HepG2 (cell line): Measurements from ENCODE around the gene PRTN3. TPM values are rescaled to one million over a fixed set of nuclear protein-coding genes. Genes with fewer than 3 reads are reported as not detected.
A peak's percentile ranks its signal among the peaks of the same experiment; 100 is the strongest.

Experiments used
- E2F2 ChIP-seq: sonication (generic); formaldehyde crosslinking; IDR thresholded peaks from 2 replicates; pipeline ENCODE4 v1.4.0; 2020; ENCODE audit warnings: missing genetic modification reagents, borderline replicate concordance
- FOXM1 ChIP-seq: sonication (generic); formaldehyde crosslinking; IDR thresholded peaks from 2 replicates; pipeline ENCODE4 v1.5.0; 2020; ENCODE audit warnings: missing genetic modification reagents
- GFI1 ChIP-seq: sonication (generic); formaldehyde crosslinking; IDR thresholded peaks from 2 replicates; pipeline ENCODE4 v1.5.0; 2020; ENCODE audit warnings: missing genetic modification reagents, mild to moderate bottlenecking, borderline replicate concordance
- MAZ ChIP-seq, 2 experiments: sonication (generic) in 1 of 2; formaldehyde crosslinking in 1 of 2; IDR thresholded peaks; 2 replicates each; pipeline versions ENCODE4 v1.5.0 to v1.6.1; 2012 to 2020; ENCODE audit warnings: low read depth in 2 of 2, mild to moderate bottlenecking in 2 of 2, borderline replicate concordance in 1 of 2, improper control_type of control experiment in 1 of 2, low read length in 1 of 2, missing genetic modification reagents in 1 of 2, moderate library complexity in 1 of 2
- MTA3 ChIP-seq: sonication (generic); formaldehyde crosslinking; IDR thresholded peaks from 2 replicates; pipeline ENCODE4 v1.4.0; 2020; ENCODE audit warnings: missing genetic modification reagents
- NR0B2 ChIP-seq: sonication (generic); formaldehyde crosslinking; IDR thresholded peaks from 2 replicates; pipeline ENCODE4 v1.4.0; 2020; ENCODE audit warnings: mild to moderate bottlenecking, missing genetic modification reagents
- PRDM4 ChIP-seq: sonication (generic); formaldehyde crosslinking; IDR thresholded peaks from 2 replicates; pipeline ENCODE4 v1.9.0; 2021; ENCODE audit warnings: missing genetic modification reagents, borderline replicate concordance
- PRMT3 ChIP-seq: sonication (generic); formaldehyde crosslinking; IDR thresholded peaks from 2 replicates; pipeline ENCODE4 v1.8.1; 2022; ENCODE audit warnings: low read depth, mild to moderate bottlenecking, moderate library complexity, missing genetic modification reagents, borderline replicate concordance
- SOX6 ChIP-seq, 2 experiments: fragments of 450-650 bp in 1 of 2; sonication (generic) in 1 of 2; formaldehyde crosslinking in 1 of 2; IDR thresholded peaks; 2 replicates each; pipeline versions ENCODE4 v1.4.0 to v1.6.1; 2017 to 2020; ENCODE audit warnings: antibody characterized with exemption in 1 of 2, mild to moderate bottlenecking in 1 of 2, missing genetic modification reagents in 1 of 2
- TBX2 ChIP-seq: sonication (generic); formaldehyde crosslinking; IDR thresholded peaks from 2 replicates; pipeline ENCODE4 v1.5.0; 2020; ENCODE audit warnings: missing genetic modification reagents, mild to moderate bottlenecking, borderline replicate concordance
- ZBTB49 ChIP-seq: sonication (generic); formaldehyde crosslinking; IDR thresholded peaks from 2 replicates; pipeline ENCODE4 v1.4.0; 2020; ENCODE audit warnings: missing genetic modification reagents, borderline replicate concordance
- ZBTB7B ChIP-seq: sonication (generic); formaldehyde crosslinking; IDR thresholded peaks from 2 replicates; pipeline ENCODE4 v1.4.0; 2020; ENCODE audit warnings: missing genetic modification reagents
- ZNF207 ChIP-seq: fragments of 450-650 bp; IDR thresholded peaks from 2 replicates; pipeline ENCODE4 v1.6.1; 2016; ENCODE audit warnings: antibody characterized with exemption, borderline replicate concordance
- ZNF276 ChIP-seq: sonication (generic); formaldehyde crosslinking; IDR thresholded peaks from 2 replicates; pipeline ENCODE4 v1.4.0; 2020; ENCODE audit warnings: mild to moderate bottlenecking, low read depth, missing genetic modification reagents
- ZNF282 ChIP-seq: fragments of 450-650 bp; IDR thresholded peaks from 2 replicates; pipeline ENCODE4 v1.6.1; 2018; ENCODE audit not compliant: partially characterized antibody
- ZNF552 ChIP-seq: sonication (generic); formaldehyde crosslinking; IDR thresholded peaks from 2 replicates; pipeline ENCODE4 v1.9.0; 2022; ENCODE audit warnings: missing genetic modification reagents, mild to moderate bottlenecking, borderline replicate concordance
- ZNF737 ChIP-seq: sonication (generic); formaldehyde crosslinking; IDR thresholded peaks from 2 replicates; pipeline ENCODE4 v1.5.0; 2020; ENCODE audit warnings: missing genetic modification reagents, mild to moderate bottlenecking, borderline replicate concordance
- polyA plus RNA-seq, 8 experiments: library from polyadenylated mRNA; depleted of rRNA in 3 of 8; stranded (reverse) in 7 of 8; unstranded in 1 of 8; fragments of >200 nt; fragmentation: Illumina TruSeq in 4 of 8; extraction: Trizol in 4 of 8; gene quantifications; 2 replicates each; pipeline versions ENCODE4 v1.2.1 to v1.2.3, GENCODE V29; 2011 to 2016; ENCODE audit warnings: low read depth in 4 of 8, missing spikeins in 1 of 8, mixed read lengths in 1 of 8; ENCODE audit not compliant: insufficient read depth in 1 of 8
- total RNA-seq, 5 experiments: library from RNA; depleted of rRNA; stranded (reverse); fragments of >200 nt; fragmentation: Illumina TruSeq; extraction: Trizol; gene quantifications; 2 replicates each; pipeline ENCODE4 v1.2.3, GENCODE V29; 2016; ENCODE audit warnings: low read depth in 1 of 5

Gene PRTN3
- total and polyA plus RNA-seq, 2 of the 13 experiments (the other 11 are each of a cell fraction or from before 2014, with no cell fraction given) = not detected

DNA sequence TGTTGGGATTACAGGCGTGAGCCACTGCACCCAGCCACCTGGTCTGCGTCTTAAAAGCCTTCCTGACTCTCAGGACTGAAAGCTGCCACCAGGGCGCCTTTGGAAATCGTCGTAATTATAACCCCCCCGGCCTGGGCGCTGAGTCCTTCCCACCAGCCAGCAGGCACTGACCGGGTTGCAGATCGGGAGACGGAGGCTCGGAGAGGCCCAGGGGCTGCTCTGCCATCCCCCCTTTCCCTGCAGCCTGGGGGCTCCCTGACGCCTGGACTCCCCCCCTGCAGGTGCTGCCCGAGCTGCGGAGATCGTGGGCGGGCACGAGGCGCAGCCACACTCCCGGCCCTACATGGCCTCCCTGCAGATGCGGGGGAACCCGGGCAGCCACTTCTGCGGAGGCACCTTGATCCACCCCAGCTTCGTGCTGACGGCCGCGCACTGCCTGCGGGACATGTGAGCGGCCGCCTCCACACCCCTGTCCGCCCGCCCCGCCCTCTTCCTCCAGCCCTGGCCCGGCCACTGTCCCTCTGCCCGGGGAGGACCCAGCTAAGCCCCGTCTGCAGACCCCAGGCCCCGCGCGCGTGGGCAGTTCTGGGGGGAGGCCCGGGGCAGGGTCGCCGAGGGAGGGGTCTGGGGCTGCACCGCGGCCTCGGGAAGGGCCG, 2.5 kb downstream of the PRTN3 start (continued):
- no peak for TF ChIP-seq ZNF737
- TF ChIP-seq GFI1 (CRISPR knock-in tag) = no peak
- no peak for TF ChIP-seq E2F2
- TF ChIP-seq ZNF552 (CRISPR knock-in tag) = no peak
- TF ChIP-seq ZBTB7B (CRISPR knock-in tag) = 0 out of 2 replicates have a peak, but pooled peaks have one; percentile 14
- TF ChIP-seq PRDM4 (CRISPR knock-in tag) = no peak
- no peak for TF ChIP-seq FOXM1 (CRISPR knock-in tag)
- no peak for TF ChIP-seq SOX6 (IDR thresholded peaks at IDR 0.05)
- no peak for TF ChIP-seq SOX6 (CRISPR knock-in tag; IDR thresholded peaks at IDR 0.05)
- no peak for TF ChIP-seq ZNF207
- no peak for TF ChIP-seq ZNF276 (CRISPR knock-in tag)
- TF ChIP-seq MTA3 (CRISPR knock-in tag) = no peak
- TF ChIP-seq NR0B2 (CRISPR knock-in tag) = no peak
- TF ChIP-seq TBX2 (CRISPR knock-in tag) = peak; percentile 37; the same call in 1 of the 2 replicates
- no peak for TF ChIP-seq ZBTB49 (CRISPR knock-in tag)
- no peak for TF ChIP-seq PRMT3
- no peak for TF ChIP-seq MAZ (IDR thresholded peaks at IDR 0.05; ENCODE audit: borderline replicate concordance, low read depth, low read length)
- no peak for TF ChIP-seq MAZ (CRISPR knock-in tag; IDR thresholded peaks at IDR 0.05; ENCODE audit: low read depth)
- TF ChIP-seq ZNF282 = no peak
